Activated T-cell treated with anti-CD3 and anti-CD28 coated beads, Interleukin-2, amount 50 U/mL, for 48 hours (primary cell): ENCODE results near the gene PLEKHO1.
"Not testable (repeated sequence)": the region's sequence is repeated elsewhere in the genome, so short reads cannot be mapped to it uniquely, and the experiment has no call there.

Experiments used
- DNase-seq, 2 experiments: peaks; one replicate each; pipeline ENCODE4 v3.0.0-alpha.2; 2020

Gene PLEKHO1

DNA sequence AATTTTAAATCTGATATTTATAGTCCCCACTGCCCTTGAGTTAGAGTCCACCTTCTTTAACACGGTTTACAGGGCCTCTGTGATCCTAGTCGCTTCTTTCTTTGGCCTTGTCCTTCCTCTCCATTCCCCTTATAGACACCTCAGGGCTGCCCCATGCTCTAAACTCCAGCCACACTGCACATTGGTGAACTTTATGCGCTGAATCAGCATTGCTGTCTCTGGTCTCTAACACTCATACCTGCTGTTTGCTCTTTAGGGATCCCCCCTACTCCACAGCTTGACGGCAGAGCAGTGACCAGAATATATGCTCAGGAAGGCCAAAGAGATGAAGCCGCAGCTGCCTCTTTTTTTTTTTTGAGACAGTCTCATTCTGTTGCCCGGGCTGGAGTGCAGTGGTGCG, 30.2 kb downstream of the PLEKHO1 start:
- no peak for DNase-seq

DNA sequence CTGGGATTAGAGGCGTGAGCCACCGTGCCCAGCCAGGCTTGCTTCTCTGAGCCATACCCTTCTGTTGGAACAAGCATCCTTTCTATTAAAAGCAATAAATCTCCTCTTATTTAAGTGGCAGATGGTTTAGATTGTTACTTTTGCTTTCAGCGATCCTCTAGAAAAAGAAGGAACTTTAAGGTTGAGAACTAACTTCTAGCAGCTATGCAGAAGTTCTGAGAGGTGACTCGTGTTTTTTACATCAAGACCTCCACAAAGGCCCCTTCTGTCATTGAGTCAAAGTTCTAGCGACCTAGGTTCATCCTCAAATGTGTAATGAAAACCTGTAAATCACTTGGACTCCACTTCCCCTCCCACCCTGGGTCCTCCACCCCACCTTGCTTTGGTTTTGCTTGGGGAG, 30.8 kb downstream of the PLEKHO1 start:
- no peak for DNase-seq

DNA sequence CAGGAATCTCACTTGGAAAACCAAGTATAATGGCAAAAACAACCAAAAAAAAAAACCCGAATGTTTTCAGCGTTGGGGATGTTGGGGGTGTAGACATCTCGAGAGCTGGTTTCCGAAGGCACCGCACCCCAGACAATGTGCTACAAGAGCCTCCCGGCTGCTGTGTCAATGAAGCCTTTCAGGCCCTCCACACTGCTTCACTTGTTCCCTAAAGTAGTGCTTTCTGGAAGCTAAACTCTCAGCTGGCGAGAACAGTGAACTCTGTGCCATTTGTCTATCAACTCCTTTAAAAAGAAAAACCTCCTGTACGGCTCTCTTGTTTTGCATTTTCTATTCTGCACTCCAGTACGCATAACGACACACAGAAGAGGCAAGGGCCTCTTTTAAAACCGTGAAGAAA, 32.5 kb downstream of the PLEKHO1 start:
- no peak for DNase-seq

DNA sequence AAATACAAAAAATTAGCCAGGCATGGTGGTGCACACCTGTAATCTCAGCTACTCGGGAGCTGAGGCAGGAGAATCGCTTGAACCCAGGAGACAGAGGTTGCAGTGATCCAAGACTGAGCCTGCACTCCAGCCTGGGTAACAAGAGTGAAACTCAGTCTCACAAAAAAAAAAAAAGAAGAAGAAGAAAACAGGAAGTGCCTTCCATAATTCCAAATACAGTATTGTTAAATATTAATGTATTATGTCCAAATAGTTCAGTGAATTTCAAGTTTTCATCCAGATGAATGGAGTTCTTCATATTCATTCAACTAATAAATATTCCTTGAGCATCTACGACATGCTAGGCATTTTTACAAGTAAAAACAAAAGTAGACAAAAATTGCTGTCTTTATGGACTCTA, 33.3 kb downstream of the PLEKHO1 start:
- DNase-seq, result no peak

DNA sequence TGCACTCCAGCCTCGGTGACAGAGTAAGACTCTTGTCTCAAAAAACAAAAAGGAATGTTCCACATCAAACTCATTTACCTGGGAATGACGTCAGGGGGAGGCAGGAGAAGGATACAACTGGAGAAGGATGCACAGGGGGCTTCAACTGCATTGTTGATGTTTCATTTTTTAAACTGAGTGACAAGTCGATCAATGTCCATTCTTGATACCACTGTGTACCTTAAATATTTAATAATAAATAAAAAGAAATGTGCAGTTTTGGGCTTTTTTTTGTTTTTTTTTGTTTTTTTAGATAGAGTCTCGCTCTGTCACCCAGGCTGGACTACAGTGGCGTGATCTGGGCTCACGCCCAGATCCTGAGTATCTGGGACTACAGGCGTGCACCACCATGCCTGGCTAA, 35.8 kb downstream of the PLEKHO1 start:
- no peak for DNase-seq

DNA sequence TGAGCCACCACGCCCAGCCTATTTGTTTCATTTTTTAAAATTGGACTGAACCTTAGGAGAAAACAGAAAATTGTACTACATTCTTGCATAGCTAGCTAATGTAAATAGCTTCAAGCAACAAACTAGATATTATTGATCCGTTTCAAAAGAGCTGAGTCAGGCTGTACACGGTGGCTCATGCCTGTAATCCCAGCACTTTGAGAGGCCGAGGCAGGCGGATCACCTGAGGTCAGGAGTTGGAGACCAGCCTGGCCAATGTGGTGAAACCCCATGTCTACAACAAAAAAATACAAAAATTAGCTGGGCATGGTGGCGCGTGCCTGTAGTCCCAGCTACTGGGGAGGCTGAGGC, 36.7 kb downstream of the PLEKHO1 start:
- DNase-seq, result peak in 1 of 2 experiments; percentile 20

DNA sequence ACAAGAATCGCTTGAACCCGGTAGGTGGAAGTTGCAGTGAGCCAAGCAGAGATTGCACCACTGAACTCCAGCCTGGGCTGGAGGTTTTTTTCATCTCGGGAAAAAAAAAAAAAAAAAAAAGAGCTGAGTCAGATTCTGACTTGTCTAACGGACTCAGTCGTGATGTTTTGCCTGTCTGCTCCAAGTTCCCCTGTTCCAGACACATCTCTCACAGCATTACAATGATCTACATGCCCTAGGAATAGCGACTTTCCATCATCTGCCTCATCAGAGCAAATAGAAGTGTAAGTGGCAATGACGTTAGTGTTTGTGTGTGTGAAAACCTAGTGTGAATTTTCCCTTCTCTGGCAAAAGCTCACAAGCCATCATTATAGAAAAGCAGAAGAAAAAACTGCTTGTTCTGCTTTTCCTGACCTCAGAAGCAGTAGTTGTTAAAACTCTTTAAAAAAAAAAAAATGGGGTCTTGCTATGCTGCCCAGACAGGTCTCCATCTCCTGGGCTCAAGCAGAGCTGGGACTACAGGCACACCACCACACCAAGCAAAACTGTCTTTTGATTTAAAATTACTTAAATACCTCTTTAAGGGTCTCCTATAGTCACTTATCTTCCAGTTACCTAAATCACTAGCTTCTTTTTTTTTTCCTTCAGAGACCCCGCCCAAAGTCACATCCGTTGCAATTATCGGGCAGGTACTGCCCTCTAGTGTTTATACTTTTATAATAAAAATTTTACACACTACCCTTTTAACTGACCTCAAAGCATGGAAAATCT, 37.3 kb downstream of the PLEKHO1 start:
- DNase-seq, result peak; percentile 23 to 31

DNA sequence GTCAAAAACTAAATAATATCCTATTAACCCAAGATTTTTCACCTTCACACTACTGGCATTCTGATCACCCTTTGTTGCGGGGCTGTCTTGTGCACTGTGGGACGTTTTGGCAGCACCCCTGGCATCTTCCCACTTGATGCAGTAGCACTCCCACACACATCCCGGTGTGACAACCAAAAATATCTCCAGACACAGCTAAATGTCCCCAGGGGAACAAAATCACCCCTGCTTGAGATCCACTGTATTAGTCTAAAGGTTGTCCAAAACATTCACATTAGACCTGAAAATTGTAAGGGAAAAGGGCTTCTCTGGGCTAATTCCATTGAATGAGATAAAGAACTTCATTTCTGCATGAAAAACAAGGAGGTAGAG, 37.8 kb downstream of the PLEKHO1 start:
- peak; percentile 22 to 24 for DNase-seq

DNA sequence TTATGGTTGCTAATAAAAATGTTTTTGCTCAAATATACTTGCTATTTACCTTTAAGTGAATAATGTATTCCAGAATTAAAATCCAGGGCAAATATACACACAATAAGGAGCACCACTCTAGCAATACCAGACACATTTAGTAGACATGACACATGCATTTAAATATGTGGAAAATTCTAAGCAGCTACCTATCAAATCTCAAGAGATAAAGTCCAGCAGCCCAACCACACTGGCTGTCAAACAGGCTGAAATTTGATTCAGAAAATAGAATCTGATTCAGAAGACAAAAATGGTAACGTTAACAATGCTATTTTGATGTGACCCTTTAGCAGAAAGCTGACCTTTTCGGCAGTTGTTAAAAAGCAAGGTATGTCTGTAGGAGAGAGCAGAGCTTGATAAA, 42.3 kb downstream of the PLEKHO1 start:
- DNase-seq, result no peak

DNA sequence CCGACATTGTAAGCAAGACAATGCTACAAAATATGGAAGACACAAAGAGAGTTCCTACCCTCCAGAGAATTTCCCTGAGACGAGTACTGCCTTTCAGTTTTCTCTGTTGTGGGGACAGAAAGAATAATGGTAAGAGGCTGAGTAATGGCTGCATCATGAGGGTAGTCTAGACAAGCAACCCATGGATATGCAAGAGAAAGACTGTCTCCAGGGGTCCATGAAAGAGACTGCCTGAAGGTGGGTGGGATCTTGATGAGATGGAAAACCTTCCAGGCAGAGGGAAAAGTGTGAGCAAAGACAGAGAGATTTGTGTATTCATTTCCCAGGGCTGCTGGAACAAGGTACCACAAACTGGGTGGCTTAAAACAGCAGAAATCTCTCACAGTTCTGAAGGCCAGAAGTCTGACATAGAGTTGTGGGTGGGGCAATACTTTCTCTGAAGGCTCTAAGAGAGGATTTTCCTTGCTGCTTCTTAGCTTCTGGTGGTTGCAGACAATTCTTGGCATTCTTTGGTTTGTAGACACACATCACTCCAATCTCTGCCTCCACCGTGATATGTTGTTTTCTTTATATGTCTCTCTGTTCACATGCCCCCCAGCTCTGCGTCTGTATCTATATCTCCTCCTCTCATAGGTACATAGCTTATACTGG, 44.8 kb downstream of the PLEKHO1 start:
- DNase-seq, result no peak

DNA sequence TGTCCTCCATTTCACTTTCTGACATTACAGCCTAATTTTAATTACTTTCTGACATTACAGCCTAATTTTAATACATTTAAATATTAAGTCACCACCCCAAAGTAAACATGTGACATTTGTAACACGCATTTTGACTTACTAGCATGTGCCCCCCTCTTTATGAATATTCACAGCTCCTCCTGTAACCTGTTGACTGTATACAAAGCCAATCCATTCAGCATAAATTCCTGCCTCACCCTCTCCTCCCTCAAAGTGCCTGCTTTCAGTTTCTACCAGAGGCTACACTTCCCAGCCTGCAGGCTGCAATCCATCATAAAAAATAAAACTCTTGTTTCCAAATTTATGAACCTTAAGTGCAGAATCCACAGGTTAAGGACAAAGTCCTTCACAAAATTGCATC, 46.7 kb downstream of the PLEKHO1 start:
- no peak for DNase-seq

DNA sequence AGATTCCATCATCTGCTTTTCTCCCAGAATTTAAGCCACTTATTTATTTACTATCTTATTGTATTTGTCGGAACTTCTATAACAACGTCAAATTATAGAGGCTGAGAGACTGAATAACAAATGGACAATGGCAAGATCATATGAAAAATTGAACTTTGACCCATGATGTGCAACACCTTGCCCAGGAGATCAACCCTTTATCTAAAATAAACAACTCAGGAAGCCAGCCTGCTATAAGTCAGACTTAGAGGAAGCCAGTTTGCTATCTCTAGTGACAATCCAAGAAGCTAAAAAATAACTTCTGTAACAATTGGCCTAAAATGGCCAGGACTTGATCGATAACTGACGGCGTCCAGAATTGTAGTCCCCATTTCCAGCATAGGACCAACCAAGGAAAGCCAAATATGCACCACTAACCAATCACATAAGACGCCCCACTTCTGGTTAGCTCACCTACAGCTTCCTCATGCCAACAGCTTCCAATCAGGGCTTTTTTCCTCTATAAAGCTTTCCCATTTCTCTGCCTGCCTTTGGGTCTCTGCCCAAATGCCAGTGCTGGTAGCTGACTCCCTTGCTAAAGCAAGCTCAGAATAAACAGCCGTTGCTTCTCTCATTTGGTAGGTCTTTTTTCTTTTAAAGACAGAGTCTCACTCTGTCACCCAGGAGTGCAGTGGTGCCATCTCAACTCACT, 57.7 kb downstream of the PLEKHO1 start:
- no peak for DNase-seq

DNA sequence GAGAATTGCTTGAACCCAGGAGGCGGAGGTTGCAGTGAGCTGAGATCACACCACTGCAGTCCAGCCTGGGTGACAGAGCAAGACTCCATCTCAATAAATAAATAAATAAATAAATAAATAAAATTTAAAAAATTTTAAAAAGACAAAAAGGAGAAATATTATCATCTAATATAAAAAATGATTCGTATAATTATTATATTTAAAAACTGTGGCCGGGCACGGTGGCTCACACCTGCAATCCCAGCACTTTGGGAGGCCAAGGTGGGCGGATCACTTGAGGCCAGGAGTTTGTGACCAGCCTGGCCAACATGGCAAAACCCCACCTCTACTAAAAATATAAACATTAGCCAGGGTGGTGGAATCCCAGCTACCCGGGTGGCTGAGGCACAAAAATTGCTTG, 58.7 kb downstream of the PLEKHO1 start:
- not testable (repeated sequence) for DNase-seq
